ENCODE measurements around the gene NSDHL.

DNA sequence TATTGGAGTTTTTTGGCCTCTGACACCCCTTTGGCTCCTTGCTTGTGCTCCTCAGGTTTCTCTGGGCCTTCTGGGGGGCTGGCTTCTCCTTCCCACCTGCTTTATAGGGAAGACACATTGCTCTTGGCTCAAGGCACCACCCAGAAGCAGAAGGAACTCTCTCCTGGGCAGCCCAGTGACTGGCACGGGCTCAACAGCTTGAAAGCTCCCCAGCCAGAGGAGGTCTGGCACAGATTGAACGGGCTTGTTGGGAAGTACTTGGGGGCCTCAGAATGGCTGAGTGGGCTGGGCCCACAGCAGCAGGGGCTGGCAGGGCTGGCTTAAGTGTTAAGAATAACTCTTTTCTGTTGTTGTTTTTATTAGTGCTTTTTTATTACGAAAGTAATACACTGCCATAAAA lies 55.9 kb downstream of the NSDHL start:
- TF ChIP-seq CSDC2 (CRISPR knock-in tag; IDR thresholded peaks at IDR 0.05) (no peak), ZFP3 (CRISPR knock-in tag; IDR thresholded peaks at IDR 0.05) (no peak)

Measured in SK-N-SH treated with all-trans-retinoic acid at 6 μM for 48 hours (cell line).